ENCODE data around the gene TLE3.

DNA sequence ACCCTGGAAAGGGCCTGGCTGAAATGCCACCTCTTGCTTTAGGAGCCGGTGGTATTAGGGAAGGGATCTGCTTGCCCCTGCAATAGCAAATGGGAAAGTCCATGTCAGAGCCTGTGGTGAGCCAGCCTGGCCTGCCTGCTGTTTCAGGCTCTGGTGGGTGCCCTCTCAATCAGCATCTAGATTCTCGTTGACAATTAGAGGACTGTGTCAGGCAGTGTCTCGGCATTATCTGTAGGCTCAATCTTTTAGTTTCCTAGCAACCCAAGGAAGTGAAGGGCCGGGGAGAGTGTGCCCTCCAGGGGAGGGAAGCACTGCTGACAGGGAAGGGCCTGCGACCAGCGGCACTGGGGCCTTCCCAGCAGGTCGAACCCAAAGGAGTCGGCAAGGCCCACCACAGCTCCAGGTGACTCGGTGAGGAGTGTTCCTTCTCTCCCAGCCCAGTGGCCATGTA is 42.1 kb downstream of the TLE3 start:
- TF ChIP-seq, protein P1, sequence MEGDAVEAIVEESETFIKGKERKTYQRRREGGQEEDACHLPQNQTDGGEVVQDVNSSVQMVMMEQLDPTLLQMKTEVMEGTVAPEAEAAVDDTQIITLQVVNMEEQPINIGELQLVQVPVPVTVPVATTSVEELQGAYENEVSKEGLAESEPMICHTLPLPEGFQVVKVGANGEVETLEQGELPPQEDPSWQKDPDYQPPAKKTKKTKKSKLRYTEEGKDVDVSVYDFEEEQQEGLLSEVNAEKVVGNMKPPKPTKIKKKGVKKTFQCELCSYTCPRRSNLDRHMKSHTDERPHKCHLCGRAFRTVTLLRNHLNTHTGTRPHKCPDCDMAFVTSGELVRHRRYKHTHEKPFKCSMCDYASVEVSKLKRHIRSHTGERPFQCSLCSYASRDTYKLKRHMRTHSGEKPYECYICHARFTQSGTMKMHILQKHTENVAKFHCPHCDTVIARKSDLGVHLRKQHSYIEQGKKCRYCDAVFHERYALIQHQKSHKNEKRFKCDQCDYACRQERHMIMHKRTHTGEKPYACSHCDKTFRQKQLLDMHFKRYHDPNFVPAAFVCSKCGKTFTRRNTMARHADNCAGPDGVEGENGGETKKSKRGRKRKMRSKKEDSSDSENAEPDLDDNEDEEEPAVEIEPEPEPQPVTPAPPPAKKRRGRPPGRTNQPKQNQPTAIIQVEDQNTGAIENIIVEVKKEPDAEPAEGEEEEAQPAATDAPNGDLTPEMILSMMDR (conservative IDR thresholded peaks at IDR 0.05; ENCODE audit: low read depth, low read length) = no peak
- TF ChIP-seq BHLHE40 (IDR thresholded peaks at IDR 0.05; ENCODE audit: low read depth, low read length) (no peak), RAD21 (IDR thresholded peaks at IDR 0.05; ENCODE audit: low read length) (no peak), NFE2L2 (IDR thresholded peaks at IDR 0.05; ENCODE audit: low read depth, low read length) (no peak), RFX5 (IDR thresholded peaks at IDR 0.05; ENCODE audit: low read depth, low read length) (no peak), POLR2A (IDR thresholded peaks at IDR 0.05; ENCODE audit: low read depth, low read length) (no peak), MAZ (IDR thresholded peaks at IDR 0.05; ENCODE audit: borderline replicate concordance, low read depth, low read length) (no peak), CHD1 (IDR thresholded peaks at IDR 0.05; ENCODE audit: low read depth, low read length) (no peak)
- TF ChIP-seq, protein P2, sequence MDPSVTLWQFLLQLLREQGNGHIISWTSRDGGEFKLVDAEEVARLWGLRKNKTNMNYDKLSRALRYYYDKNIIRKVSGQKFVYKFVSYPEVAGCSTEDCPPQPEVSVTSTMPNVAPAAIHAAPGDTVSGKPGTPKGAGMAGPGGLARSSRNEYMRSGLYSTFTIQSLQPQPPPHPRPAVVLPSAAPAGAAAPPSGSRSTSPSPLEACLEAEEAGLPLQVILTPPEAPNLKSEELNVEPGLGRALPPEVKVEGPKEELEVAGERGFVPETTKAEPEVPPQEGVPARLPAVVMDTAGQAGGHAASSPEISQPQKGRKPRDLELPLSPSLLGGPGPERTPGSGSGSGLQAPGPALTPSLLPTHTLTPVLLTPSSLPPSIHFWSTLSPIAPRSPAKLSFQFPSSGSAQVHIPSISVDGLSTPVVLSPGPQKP (IDR thresholded peaks at IDR 0.05; ENCODE audit: borderline replicate concordance, low read depth, low read length) = no peak
